ENCODE data around the gene UVRAG. TPM values are rescaled to one million over a fixed set of nuclear protein-coding genes. Genes with fewer than 3 reads are reported as not detected.
"Not testable (repeated sequence)": the region's sequence is repeated elsewhere in the genome, so short reads cannot be mapped to it uniquely, and the experiment has no call there.

Gene UVRAG
- total RNA-seq, 1 donor, result 16.2 TPM

DNA sequence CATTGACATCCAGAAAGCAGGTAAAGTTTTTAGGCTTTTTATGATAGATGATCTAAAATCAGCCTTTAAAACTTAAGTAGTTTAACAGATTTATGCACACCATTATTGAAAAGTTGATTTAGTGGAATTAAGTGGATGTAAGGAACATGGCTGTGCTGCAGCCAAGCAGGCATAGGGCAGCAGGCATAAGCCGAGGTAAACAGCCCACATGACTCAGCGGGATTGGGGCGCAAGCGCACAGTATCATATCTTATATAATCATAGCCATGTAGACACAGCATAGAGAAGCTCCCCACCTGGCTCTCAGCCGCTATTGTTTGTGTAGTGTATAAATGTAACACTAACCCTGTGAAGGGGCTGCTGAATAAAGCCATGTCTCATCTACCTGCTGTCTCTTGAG, 233.8 kb downstream of the UVRAG start:
- peak in 2 of 3 donors; percentile 51 to 58 for DNase-seq (ENCODE audit: low read depth in 2 of 3, low spot score in 2 of 3)

DNA sequence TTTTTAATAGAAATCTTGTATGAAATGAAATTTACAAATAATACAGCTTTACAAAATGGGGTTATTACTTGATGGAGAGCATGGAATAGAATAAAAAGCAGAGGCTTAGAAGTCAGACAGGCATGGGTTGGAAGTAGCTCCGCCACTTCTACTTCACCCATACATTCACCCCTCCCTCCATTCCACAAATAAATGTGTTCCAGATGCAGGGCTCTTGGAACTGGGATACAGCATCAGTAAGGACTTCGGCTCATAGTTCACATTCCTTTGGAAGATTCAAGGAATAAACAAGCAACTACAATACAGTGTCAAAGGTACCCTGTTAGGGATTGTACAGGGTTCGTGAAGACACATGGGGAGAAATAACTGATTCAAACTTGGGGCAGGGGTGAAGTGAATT, 234.5 kb downstream of the UVRAG start:
- no peak for DNase-seq (ENCODE audit: low read depth in 2 of 3, low spot score in 2 of 3)

DNA sequence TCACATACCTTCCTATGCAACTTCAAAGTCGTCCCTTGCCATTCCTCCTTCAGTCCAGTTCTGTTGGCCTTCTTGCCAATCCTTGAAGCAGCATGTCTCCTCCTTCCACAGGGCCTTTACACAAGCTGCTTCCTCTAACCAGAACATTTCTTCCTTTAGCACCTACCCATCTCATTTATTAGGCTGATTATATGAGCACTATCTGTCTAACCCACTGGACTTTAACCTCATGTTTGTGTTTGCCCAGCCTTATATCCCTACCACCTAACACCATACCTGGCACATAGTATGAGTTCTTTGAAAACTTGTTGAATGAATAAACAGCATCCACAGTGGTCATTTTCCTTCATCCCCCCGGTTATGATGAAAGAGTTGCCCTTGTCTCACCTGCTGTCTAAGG, 236.9 kb downstream of the UVRAG start:
- DNase-seq (ENCODE audit: low read depth in 2 of 3, low spot score in 2 of 3), result no peak

- no peak for DNase-seq (ENCODE audit: low read depth in 2 of 3, low spot score in 2 of 3)
Observed at GRCh38 chr11:76054330-76054729, 239.3 kb downstream of the UVRAG start.

- DNase-seq (ENCODE audit: low read depth in 2 of 3, low spot score in 2 of 3), result no peak
Observed at GRCh38 chr11:76056876-76057275, 241.9 kb downstream of the UVRAG start.

DNA sequence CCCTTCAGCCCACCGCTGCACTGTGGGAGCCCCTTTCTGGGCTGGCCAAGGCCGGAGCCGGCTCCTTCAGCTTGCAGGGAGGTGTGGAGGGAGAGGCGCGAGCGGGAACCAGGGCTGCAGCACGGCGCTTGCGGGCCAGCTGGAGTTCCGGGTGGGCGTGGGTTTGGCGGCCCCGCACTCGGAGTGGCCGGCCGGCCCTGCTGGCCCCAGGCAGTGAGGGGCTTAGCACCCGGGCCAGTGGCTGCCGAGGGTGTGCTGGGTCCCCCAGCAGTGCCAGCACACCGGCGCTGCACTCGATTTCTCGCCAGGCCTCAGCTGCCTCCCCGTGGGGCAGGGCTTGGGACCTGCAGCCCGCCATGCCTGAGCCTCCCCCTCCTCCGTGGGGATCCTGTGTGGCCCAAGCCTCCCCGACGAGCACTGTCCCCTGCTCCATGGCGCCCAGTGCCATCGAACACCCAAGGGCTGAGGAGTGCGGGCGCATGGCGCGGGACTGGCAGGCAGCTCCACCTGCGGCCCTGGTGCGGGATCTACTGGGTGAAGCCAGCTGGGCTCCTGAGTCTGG, 245.5 kb downstream of the UVRAG start:
- DNase-seq (ENCODE audit: low read depth in 2 of 3, low spot score in 2 of 3), result not testable (repeated sequence)

GRCh38 chr11:76062733-76063132, 247.7 kb downstream of the UVRAG start:
- DNase-seq (ENCODE audit: low read depth in 2 of 3, low spot score in 2 of 3), result no peak

GRCh38 chr11:76064192-76064591, 249.2 kb downstream of the UVRAG start:
- DNase-seq (ENCODE audit: low read depth in 2 of 3, low spot score in 2 of 3), result no peak

DNA sequence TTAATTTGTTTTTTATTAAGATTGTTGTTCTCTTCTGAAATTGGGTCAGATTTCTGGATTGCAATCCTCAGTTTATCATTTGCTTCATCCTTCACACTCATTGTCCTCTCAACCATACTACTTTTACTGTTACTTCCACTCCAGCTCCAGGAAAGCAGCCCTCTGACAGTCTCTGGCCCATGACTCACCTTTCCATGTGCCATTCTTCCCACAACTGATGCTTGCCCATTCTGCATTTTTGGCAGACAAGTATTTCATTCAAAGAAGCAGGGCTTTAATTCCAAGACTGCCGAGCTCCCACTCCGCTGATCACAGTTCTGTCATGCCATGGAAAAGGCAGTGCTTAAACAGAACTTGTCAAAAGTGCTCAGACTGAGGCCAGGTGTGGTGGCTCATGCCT, 252.1 kb downstream of the UVRAG start:
- DNase-seq (ENCODE audit: low read depth in 2 of 3, low spot score in 2 of 3), result no peak

GRCh38 chr11:76069001-76069400, 254.0 kb downstream of the UVRAG start:
- DNase-seq (ENCODE audit: low read depth in 2 of 3, low spot score in 2 of 3), result no peak

DNA sequence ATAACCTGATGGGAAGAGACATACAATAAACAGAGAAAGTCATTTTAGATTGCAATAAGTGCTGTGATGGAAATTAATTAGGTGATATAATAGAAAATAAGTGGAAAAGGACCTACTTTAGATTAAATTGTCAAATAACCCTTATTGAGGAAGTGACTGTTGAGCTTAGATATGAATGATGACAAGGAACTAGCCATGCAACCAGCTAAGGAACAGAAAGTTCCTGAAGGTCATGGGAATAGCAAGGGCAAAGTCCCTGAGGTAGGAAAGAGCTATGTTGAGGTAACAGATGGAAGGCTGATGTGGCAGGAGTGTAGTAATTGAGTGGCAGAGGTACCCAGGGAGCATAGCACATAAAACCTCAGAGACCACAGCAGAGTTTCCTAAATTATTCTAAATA, 256.1 kb downstream of the UVRAG start:
- DNase-seq (ENCODE audit: low read depth in 2 of 3, low spot score in 2 of 3), result peak in 1 of 3 donors; percentile 22

DNA sequence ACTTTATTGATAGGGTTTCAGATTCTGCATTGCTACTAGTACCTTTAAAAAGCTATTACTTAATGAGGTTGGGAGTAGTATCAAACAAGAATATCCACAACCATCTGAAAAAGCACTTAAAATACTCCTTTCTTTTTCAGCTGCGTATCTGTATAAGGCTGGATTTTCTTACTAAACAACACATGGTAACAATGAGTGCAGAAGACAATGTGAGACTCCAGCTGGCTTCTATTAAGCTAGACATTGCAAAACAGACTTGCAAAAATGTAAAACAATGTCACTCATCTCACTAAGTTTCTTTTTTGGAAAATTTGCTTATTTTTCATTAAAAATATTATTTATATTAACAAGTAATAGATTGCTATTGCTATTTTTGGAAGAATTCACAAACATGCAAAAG, 258.7 kb downstream of the UVRAG start:
- DNase-seq (ENCODE audit: low read depth in 2 of 3, low spot score in 2 of 3), result no peak

DNA sequence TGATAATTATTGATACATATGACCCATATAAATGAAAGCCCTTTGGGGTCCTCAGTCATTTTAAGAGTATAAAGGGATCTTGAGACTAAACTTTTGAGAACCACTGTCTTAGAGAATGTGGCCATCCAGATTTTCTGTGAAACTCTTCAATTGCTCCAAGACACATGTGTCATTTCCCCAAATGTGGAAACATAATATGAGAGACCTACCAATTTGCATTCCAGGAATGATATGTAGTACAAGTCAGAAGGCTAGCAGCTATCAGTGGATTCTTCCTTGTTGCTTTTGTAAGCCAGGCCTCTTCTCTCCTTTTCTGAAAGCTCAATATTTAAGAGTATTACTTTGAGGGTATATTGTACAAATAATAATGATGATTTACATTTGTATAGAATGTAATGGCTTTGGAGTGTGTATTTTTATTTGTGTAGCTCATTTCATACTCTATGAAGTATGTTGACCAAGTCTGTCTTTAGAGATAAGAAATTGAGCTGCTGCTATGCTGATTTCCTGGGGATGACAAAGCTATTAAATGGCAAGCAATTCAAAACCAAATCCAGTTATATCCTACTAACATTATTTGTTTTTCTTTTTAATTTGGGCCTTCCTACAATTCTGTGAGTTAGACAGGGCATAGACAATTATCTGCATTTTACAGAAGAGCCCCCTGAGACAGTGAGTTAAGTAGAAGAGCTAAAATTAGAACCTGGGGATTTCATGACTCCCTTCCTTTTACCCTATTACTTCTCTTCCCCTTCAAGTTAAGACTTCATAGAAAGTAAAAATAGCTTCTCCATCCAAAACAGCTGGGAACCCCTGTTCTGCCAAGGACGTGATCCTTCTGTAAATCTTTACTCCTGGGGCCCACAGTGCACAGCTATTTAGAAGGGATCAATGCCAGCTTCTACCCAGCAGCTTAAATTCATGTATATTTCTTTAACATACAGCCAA, 259.4 kb downstream of the UVRAG start:
- peak in 2 of 3 donors; percentile 42 to 72 for DNase-seq (ENCODE audit: low read depth in 2 of 3, low spot score in 2 of 3)

GRCh38 chr11:76075716-76076115, 260.7 kb downstream of the UVRAG start:
- no peak for DNase-seq (ENCODE audit: low read depth in 2 of 3, low spot score in 2 of 3)

DNA sequence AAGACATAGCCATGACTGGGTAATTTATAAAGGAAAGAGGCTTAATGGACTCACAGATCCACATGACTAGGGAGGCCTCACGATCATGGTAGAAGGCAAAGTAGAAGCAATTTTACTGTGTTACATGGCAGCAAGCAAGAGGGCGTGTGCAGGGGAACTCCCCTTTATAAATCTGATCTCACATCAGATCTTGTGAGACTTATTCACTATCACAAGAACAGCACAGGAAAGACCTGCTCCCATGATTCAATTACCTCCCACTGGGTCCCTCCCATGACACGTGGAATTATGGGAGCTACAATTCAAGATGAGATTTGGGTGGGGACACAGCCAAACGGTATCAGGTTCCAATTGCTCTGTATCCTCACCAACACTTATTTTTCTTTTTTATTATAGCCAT, 261.2 kb downstream of the UVRAG start:
- not testable (repeated sequence) for DNase-seq (ENCODE audit: low read depth in 2 of 3, low spot score in 2 of 3)

DNA sequence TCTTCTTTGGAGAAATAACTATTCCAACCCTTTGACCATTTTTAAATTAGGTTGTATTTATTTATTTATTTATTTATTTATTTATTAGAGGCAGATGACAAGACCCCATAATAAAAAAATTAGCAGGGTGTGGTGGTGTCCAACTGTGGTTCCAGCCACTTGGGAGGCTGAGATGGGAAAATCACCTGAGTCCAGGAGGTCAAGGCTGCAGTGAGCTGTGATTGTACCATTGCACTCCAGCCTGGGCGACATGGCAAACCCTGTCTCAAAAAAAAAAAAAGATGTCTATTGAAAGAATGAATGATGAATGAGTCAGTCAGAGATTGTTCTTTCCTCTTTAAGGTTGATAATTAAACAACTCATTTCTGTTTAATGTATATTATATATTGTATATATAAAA, 261.7 kb downstream of the UVRAG start:
- DNase-seq (ENCODE audit: low read depth in 2 of 3, low spot score in 2 of 3), result no peak

GRCh38 chr11:76077575-76078150, 262.7 kb downstream of the UVRAG start:
- peak in 2 of 3 donors; percentile 28 to 56 for DNase-seq (ENCODE audit: low read depth in 2 of 3, low spot score in 2 of 3)

DNA sequence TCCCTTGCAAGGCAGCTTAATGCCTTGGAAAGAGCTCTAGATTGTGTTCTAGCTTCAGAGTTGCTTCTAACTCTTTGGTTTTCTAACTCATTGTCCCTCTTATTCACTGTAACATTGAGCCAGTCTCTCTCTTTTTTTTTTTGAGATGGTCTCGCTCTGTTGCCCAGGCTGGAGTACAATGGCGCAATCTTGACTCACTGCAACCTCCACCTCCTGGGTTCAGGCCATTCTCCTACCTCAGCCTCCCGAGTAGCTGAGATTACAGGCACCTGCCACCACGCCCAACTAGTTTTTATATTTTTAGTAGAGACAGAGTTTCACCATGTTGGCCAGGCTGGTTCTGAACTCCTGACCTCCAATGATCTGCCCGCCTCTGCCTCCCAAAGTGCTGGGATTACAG, 266.1 kb downstream of the UVRAG start:
- DNase-seq (ENCODE audit: low read depth in 2 of 3, low spot score in 2 of 3), result not testable (repeated sequence)

GRCh38 chr11:76083563-76084451, 268.8 kb downstream of the UVRAG start:
- DNase-seq (ENCODE audit: low read depth in 2 of 3, low spot score in 2 of 3), result no peak

GRCh38 chr11:76085270-76085669, 270.3 kb downstream of the UVRAG start:
- DNase-seq (ENCODE audit: low read depth in 2 of 3, low spot score in 2 of 3), result no peak

Data from hematopoietic multipotent progenitor cell (in vitro differentiated cells).